Chondrocyte (in vitro differentiated cells): Measurements from ENCODE around the gene PPARG. TPM values are rescaled to one million over a fixed set of nuclear protein-coding genes. Genes with fewer than 3 reads are reported as not detected.

ENCODE experiments used
- DNase-seq: peaks from one replicate; pipeline ENCODE4 v3.0.0; 2021; ENCODE audit warnings: mixed read lengths, low spot score
- H3K27ac Mint-ChIP-seq: one replicate; pipeline ENCODE4 v1.8.0; 2021; ENCODE audit warnings: mild to moderate bottlenecking, moderate library complexity, mixed read lengths; ENCODE audit not compliant: unreplicated experiment
- H3K27me3 Mint-ChIP-seq: 2 replicates; pipeline ENCODE4 v1.8.0; 2021; ENCODE audit warnings: low read depth, mixed read lengths
- H3K36me3 Mint-ChIP-seq: 2 replicates; pipeline ENCODE4 v1.8.0; 2021; ENCODE audit warnings: low read depth, mixed read lengths
- H3K4me1 Mint-ChIP-seq: 2 replicates; pipeline ENCODE4 v1.8.0; 2021; ENCODE audit warnings: low read depth, mild to moderate bottlenecking, mixed read lengths
- H3K4me3 Mint-ChIP-seq: one replicate; pipeline ENCODE4 v1.8.0; 2021; ENCODE audit warnings: mild to moderate bottlenecking, moderate library complexity, mixed read lengths; ENCODE audit not compliant: unreplicated experiment
- H3K9me3 Mint-ChIP-seq: 2 replicates; pipeline ENCODE4 v1.8.0; 2021; ENCODE audit warnings: low read depth, mixed read lengths
- CTCF ChIP-seq: fragments of 200-600 bp; sonication (generic); IDR thresholded peaks from 2 replicates; pipeline ENCODE4 v1.5.0; 2021; ENCODE audit warnings: antibody characterized with exemption, mild to moderate bottlenecking, moderate library complexity
- total RNA-seq: library from RNA; stranded (reverse); gene quantifications from 3 replicates; pipeline ENCODE4 v1.2.1, GENCODE V29; 2021

Gene PPARG
- total RNA-seq, 1 donor from 2014 or later = 9.2 TPM

DNA sequence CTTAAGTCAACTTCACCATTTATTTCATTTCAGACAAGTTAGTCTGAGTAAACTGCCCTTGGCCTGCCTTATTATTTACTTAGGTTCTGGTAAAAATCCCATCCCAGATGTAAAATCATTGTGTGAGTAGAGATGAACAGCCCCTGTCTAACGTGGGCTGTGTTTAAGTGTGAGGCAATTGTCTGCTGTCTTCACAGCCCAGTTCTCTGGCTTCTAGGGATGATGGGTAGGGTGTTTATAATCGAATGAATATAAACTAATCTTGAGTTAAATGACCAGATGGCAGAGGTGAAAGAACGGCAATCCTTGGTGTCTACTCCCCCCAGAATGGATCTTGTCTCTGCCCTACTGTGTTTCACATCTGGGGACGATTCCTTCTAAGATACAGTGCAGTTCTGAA lies 20.8 kb downstream of the PPARG start:
- Mint-ChIP-seq H3K4me1 (peaks cover 19% of the 10 kb centered on the region), H3K9me3 (peaks cover 7% of the 10 kb centered on the region), H3K4me3 (no peak overlapping the region), H3K36me3 (peaks cover 7% of the 10 kb centered on the region), H3K27ac (no peak overlapping the region), H3K27me3 (peaks cover 3% of the 10 kb centered on the region)
- TF ChIP-seq CTCF = no peak
- no peak for DNase-seq

DNA sequence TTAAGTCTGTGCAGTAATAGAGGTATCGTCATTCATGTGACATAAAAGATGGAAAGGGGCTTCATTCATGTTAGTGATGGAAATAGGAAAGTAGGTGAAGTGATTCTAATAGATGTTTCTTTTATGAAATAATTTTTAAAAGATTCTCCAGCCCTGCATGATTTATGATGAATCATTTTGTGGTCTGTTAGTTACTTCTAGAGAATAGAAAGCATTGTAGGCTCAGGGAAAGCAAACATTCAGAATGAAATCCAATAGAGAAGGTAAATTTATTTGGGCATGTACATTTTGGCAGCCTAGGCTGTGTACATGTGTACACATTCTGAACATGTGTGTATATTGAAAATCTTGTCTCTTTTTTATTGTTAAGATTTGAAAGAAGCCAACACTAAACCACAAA lies 23.1 kb downstream of the PPARG start:
- Mint-ChIP-seq H3K27me3 (peaks cover 2% of the 10 kb centered on the region), H3K9me3 (peaks cover 7% of the 10 kb centered on the region), H3K4me1 (peaks cover 19% of the 10 kb centered on the region)

DNA sequence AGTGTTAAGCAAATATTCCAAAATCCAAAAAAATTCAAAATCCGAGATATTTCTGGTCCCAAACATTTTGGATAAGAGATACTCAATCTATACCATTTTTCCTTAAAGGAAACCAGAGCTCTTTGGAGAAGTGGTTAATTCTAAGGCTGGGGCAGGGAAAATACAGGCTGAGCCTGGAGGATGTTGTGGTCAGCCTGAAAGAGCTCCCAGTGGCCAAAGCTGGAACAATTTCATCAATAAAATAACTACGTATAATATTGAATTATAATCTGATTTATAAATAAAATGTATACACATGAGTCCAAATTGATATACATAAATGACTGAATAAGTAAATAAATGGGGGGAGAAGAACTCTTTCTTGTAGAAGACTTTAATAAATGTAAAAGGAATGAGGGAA lies 24.6 kb downstream of the PPARG start:
- H3K36me3 Mint-ChIP-seq = peaks cover 8% of the 10 kb centered on the region
- no peak overlapping the region for H3K27ac Mint-ChIP-seq
- H3K4me1 Mint-ChIP-seq = peaks cover 7% of the 10 kb centered on the region
- DNase-seq = no peak
- TF ChIP-seq CTCF = no peak
- H3K4me3 Mint-ChIP-seq = no peak overlapping the region
- H3K27me3 Mint-ChIP-seq = peaks cover 2% of the 10 kb centered on the region
- H3K9me3 Mint-ChIP-seq = peaks cover 3% of the 10 kb centered on the region

More for the DNA sequence above, 23.1 kb downstream of the PPARG start:
- TF ChIP-seq CTCF = no peak
- peaks cover 10% of the 10 kb centered on the region for H3K36me3 Mint-ChIP-seq
- DNase-seq = no peak
- no peak overlapping the region for H3K27ac Mint-ChIP-seq
- no peak overlapping the region for H3K4me3 Mint-ChIP-seq

DNA sequence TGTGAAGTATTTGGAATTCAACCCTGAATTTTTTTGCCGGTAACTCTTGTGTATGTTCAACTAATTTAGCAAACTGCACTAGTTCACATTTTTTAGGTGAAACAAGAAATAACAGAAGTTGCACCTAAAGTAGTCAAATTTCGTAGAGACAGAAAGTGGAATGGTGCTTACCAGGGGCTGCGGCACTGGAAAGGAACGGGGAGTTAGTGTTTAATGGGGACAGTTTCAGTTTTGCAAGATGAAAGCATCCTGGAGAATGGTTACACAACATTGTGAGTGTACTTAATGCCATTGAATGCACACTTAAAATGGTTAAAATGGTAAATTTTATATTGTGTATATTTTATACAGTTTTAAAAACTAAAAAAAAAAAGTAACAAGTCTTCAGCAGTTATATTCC lies 27.4 kb downstream of the PPARG start:
- peaks cover 2% of the 10 kb centered on the region for H3K27me3 Mint-ChIP-seq
- DNase-seq = no peak
- peaks cover 14% of the 10 kb centered on the region for H3K4me1 Mint-ChIP-seq
- H3K27ac Mint-ChIP-seq = no peak overlapping the region
- H3K9me3 Mint-ChIP-seq = no peaks in the 10 kb centered on the region
- H3K36me3 Mint-ChIP-seq = peaks cover 6% of the 10 kb centered on the region
- no peak overlapping the region for H3K4me3 Mint-ChIP-seq
- no peak for TF ChIP-seq CTCF

GRCh38 chr3:12316729-12317351 lies 28.0 kb downstream of the PPARG start:
- TF ChIP-seq CTCF = no peak
- Mint-ChIP-seq H3K4me1 (peaks cover 12% of the 10 kb centered on the region), H3K9me3 (no peaks in the 10 kb centered on the region), H3K4me3 (no peak overlapping the region), H3K27me3 (peaks cover 2% of the 10 kb centered on the region), H3K36me3 (peaks cover 6% of the 10 kb centered on the region), H3K27ac (no peak overlapping the region)
- no peak for DNase-seq
